Measurements from ENCODE around the gene TDRD9. TPM values are rescaled to one million over a fixed set of nuclear protein-coding genes. Genes with fewer than 3 reads are reported as not detected.

TDRD9 gene
- total RNA-seq, 1 donor from 2014 or later = not detected

DNA sequence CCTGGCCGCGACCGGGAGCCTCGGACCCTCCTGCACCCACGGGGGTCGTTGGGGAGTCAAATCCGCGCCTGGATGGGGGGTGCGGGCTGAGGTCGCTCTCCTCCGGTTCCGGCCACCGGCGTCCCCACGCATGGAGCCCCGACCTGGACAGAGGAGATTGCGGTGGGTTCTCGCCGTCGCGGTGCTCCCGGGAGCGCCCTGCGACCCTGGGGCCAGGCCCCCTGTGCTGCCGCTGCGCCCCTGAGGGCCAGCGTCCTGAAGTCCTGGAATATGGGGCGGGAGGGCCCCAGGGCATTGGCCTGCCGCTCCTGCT lies 157.6 kb downstream of the TDRD9 start:
- no peak overlapping the region for H3K4me2 ChIP-seq (ENCODE audit: low read length)
- no peaks in the 10 kb centered on the region for H3K4me1 Mint-ChIP-seq (ENCODE audit: low read depth, unreplicated experiment)

GRCh38 chr14:104086210-104086660 lies 158.0 kb downstream of the TDRD9 start:
- Histone ChIP-seq H3K27me3 (ENCODE audit: insufficient read depth, low read length) (peaks cover 10% of the 10 kb centered on the region), H3K27ac (ENCODE audit: low read depth, low read length) (no peak overlapping the region), H3K4me1 (ENCODE audit: insufficient read depth, low read length) (no peaks in the 10 kb centered on the region), H4K20me1 (ENCODE audit: insufficient read depth, low read length) (no peaks in the 10 kb centered on the region), H3K9ac (ENCODE audit: low read length) (no peak overlapping the region), H3K36me3 (ENCODE audit: insufficient read depth, low read length) (no peaks in the 10 kb centered on the region), H3K79me2 (ENCODE audit: insufficient read depth, low read length) (no peaks in the 10 kb centered on the region), H3K9me3 (ENCODE audit: insufficient read depth, low read depth, low read length) (no peaks in the 10 kb centered on the region), H3K4me3 (ENCODE audit: insufficient read depth, low read depth, low read length) (no peak overlapping the region), H3K4me2 (ENCODE audit: low read length) (no peak overlapping the region), H2AFZ (ENCODE audit: low read depth, low read length) (no peak overlapping the region)
- Mint-ChIP-seq H3K27me3 (ENCODE audit: low read depth, unreplicated experiment) (peaks cover 42% of the 10 kb centered on the region), H3K9me3 (ENCODE audit: unreplicated experiment) (no peaks in the 10 kb centered on the region), H3K4me1 (ENCODE audit: low read depth, unreplicated experiment) (no peaks in the 10 kb centered on the region), H3K27ac (ENCODE audit: unreplicated experiment) (no peak overlapping the region), H3K4me3 (ENCODE audit: unreplicated experiment) (no peak overlapping the region), H3K36me3 (ENCODE audit: low read depth, unreplicated experiment) (no peaks in the 10 kb centered on the region)
- no peak for FAIRE-seq
- TF ChIP-seq, protein P1, sequence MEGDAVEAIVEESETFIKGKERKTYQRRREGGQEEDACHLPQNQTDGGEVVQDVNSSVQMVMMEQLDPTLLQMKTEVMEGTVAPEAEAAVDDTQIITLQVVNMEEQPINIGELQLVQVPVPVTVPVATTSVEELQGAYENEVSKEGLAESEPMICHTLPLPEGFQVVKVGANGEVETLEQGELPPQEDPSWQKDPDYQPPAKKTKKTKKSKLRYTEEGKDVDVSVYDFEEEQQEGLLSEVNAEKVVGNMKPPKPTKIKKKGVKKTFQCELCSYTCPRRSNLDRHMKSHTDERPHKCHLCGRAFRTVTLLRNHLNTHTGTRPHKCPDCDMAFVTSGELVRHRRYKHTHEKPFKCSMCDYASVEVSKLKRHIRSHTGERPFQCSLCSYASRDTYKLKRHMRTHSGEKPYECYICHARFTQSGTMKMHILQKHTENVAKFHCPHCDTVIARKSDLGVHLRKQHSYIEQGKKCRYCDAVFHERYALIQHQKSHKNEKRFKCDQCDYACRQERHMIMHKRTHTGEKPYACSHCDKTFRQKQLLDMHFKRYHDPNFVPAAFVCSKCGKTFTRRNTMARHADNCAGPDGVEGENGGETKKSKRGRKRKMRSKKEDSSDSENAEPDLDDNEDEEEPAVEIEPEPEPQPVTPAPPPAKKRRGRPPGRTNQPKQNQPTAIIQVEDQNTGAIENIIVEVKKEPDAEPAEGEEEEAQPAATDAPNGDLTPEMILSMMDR (IDR thresholded peaks at IDR 0.05; ENCODE audit: insufficient read depth, low read depth, low read length) = no peak
- TF ChIP-seq EZH2 (IDR thresholded peaks at IDR 0.05; ENCODE audit: insufficient read depth, low read length) = no peak
- DNase-seq (ENCODE audit: low read depth) = no peak

More for the DNA sequence above, 157.6 kb downstream of the TDRD9 start:
- Histone ChIP-seq H3K4me1 (ENCODE audit: insufficient read depth, low read length) (no peaks in the 10 kb centered on the region), H3K36me3 (ENCODE audit: insufficient read depth, low read length) (no peaks in the 10 kb centered on the region), H3K27ac (ENCODE audit: low read depth, low read length) (no peak overlapping the region), H3K79me2 (ENCODE audit: insufficient read depth, low read length) (no peaks in the 10 kb centered on the region), H3K9me3 (ENCODE audit: insufficient read depth, low read depth, low read length) (no peaks in the 10 kb centered on the region), H3K9ac (ENCODE audit: low read length) (no peak overlapping the region), H3K4me3 (ENCODE audit: insufficient read depth, low read depth, low read length) (no peak overlapping the region), H2AFZ (ENCODE audit: low read depth, low read length) (no peak overlapping the region), H4K20me1 (ENCODE audit: insufficient read depth, low read length) (no peaks in the 10 kb centered on the region), H3K27me3 (ENCODE audit: insufficient read depth, low read length) (peaks cover 10% of the 10 kb centered on the region)
- H3K36me3 Mint-ChIP-seq (ENCODE audit: low read depth, unreplicated experiment) = no peaks in the 10 kb centered on the region
- H3K27me3 Mint-ChIP-seq (ENCODE audit: low read depth, unreplicated experiment) = peaks cover 42% of the 10 kb centered on the region
- TF ChIP-seq, protein P1 (IDR thresholded peaks at IDR 0.05; ENCODE audit: insufficient read depth, low read depth, low read length) = no peak
- TF ChIP-seq EZH2 (IDR thresholded peaks at IDR 0.05; ENCODE audit: insufficient read depth, low read length) = no peak
- H3K9me3 Mint-ChIP-seq (ENCODE audit: unreplicated experiment) = no peaks in the 10 kb centered on the region
- no peak for FAIRE-seq
- no peak overlapping the region for H3K4me3 Mint-ChIP-seq (ENCODE audit: unreplicated experiment)
- no peak overlapping the region for H3K27ac Mint-ChIP-seq (ENCODE audit: unreplicated experiment)
- DNase-seq (ENCODE audit: low read depth) = no peak

DNA sequence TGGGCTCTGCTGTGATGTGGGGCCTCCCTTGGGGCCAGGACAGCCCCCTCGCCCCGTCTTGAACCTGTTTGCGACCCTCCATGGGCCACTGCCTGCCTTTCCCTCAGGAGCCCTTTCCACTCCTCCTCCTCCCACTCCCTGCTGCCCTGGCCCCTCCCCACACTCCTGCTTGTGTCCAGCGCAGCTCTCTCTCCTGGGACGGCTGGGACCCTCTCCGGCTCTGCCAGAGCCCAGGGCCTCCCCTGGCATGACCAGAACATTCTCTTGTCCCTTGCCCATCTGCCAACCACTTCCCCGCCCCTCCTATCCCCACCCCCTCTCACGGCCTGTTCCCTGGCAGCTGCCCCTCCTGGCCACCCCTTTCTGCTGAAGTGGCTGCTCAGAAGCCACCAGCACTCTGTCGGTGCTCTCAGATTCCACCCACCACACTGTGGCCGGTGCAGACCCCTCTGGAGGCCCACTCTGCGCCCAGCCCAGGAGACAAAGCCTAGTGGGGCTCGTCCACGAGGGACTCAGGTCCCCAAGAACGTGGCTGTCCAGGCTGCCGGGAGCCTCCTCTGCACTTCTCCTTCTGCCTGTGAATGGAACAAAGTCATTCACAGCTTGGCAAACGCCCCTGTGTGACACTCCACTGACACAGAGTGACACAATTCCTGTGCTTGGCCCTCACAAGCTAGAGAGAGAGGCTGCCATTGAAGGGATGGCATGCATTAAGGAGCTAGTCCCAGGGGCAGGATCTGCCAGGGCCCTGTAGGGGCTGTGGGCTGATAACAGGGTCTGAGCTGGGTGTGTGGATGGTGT lies 158.6 kb downstream of the TDRD9 start:
- Mint-ChIP-seq H3K9me3 (ENCODE audit: unreplicated experiment) (no peaks in the 10 kb centered on the region), H3K36me3 (ENCODE audit: low read depth, unreplicated experiment) (no peaks in the 10 kb centered on the region), H3K4me1 (ENCODE audit: low read depth, unreplicated experiment) (no peaks in the 10 kb centered on the region), H3K27me3 (ENCODE audit: low read depth, unreplicated experiment) (peaks cover 40% of the 10 kb centered on the region), H3K27ac (ENCODE audit: unreplicated experiment) (no peak overlapping the region), H3K4me3 (ENCODE audit: unreplicated experiment) (peak overlapping the region; percentile 54)
- H3K79me2 ChIP-seq (ENCODE audit: insufficient read depth, low read length) = no peaks in the 10 kb centered on the region
- no peak for TF ChIP-seq EZH2 (IDR thresholded peaks at IDR 0.05; ENCODE audit: insufficient read depth, low read length)
- TF ChIP-seq, protein P1 (IDR thresholded peaks at IDR 0.05; ENCODE audit: insufficient read depth, low read depth, low read length) = no peak
- no peak overlapping the region for H3K4me2 ChIP-seq (ENCODE audit: low read length)
- H2AFZ ChIP-seq (ENCODE audit: low read depth, low read length) = no peak overlapping the region
- no peaks in the 10 kb centered on the region for H3K4me1 ChIP-seq (ENCODE audit: insufficient read depth, low read length)
- H3K9me3 ChIP-seq (ENCODE audit: insufficient read depth, low read depth, low read length) = no peaks in the 10 kb centered on the region
- DNase-seq (ENCODE audit: low read depth) (no peak), FAIRE-seq (no peak)
- no peaks in the 10 kb centered on the region for H4K20me1 ChIP-seq (ENCODE audit: insufficient read depth, low read length)
- peaks cover 10% of the 10 kb centered on the region for H3K27me3 ChIP-seq (ENCODE audit: insufficient read depth, low read length)
- H3K9ac ChIP-seq (ENCODE audit: low read length) = no peak overlapping the region
- no peak overlapping the region for H3K4me3 ChIP-seq (ENCODE audit: insufficient read depth, low read depth, low read length)
- no peak overlapping the region for H3K27ac ChIP-seq (ENCODE audit: low read depth, low read length)
- no peaks in the 10 kb centered on the region for H3K36me3 ChIP-seq (ENCODE audit: insufficient read depth, low read length)
